Tracheal epithelial cell (primary cell): ENCODE data around the gene ZNG1E. TPM values are rescaled to one million over a fixed set of nuclear protein-coding genes. Genes with fewer than 3 reads are reported as not detected.

Experiments
- total RNA-seq: library from RNA; depleted of rRNA; stranded (reverse); fragments of >200 nt; gene quantifications from 2 replicates; pipeline ENCODE4 v1.2.1, GENCODE V29; 2014

ZNG1E gene
- total RNA-seq, result 18.8 and 28.4 TPM in 2 replicates

DNA sequence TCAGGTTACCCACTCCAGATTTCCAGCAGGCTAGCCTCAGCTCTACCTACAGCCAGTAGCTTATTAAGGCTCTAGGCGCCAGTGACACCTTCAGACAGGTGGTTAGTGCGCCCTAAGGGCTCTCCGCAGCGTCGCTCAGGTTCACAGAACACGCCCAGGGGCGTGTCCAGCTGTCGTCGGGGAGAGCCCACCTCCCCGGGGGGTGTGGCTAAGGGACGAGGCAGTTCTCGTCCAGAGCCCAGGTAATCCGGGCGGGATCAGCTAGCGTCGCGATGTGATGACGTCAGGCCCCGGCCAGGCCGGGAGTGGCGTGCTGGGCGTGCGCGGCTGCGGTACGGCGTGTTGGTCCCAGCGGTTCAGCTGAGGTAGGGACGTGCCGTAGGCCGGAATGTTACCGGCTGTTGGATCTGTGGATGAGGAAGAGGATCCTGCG is at the start of gene ZNG1E:
TSS of gene ZNG1E (plus strand) at position 340 of the 433 bp plus-strand sequence. CDS start at position 389, 49 bp downstream.

DNA sequence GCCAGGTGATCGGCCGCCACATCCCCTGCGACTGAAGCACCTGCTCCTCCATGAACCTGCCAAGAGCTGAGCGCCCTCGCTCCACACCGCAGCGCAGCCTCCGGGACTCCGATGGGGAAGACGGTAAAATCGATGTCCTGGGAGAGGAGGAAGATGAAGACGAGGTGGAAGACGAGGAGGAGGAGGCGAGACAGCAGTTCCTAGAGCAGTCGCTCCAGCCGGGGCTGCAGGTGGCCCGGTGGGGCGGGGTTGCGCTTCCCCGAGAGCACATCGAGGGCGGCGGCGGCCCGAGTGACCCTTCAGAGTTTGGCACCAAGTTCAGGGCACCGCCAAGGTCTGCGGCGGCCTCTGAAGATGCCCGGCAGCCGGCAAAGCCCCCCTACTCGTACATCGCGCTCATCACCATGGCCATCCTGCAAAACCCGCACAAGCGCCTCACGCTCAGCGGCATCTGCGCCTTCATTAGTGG is 61.4 kb downstream of the ZNG1E start, which contains the start of gene FOXD4L4:
TSS of gene FOXD4L4 (plus strand) at position 51 of the 469 bp plus-strand sequence. CDS start at position 51, 0 bp downstream.

Other genes starting within 250 kb of the ZNG1E start
- not detected in 2 replicates for gene FOXD4L4, start 61.2 kb downstream of the ZNG1E start, total RNA-seq